Erythroblast (primary cell): ENCODE results near the gene MYO18B.

Source experiments
- GATA1 ChIP-seq: IDR thresholded peaks from 2 replicates; pipeline ENCODE4 v1.6.1; 2011; ENCODE audit warnings: low read depth, mild to moderate bottlenecking, control low read depth, low read length, moderate library complexity
- POLR2A ChIP-seq: IDR thresholded peaks from 2 replicates; pipeline ENCODE4 v1.6.1; 2011; ENCODE audit warnings: mild to moderate bottlenecking, low read length

DNA sequence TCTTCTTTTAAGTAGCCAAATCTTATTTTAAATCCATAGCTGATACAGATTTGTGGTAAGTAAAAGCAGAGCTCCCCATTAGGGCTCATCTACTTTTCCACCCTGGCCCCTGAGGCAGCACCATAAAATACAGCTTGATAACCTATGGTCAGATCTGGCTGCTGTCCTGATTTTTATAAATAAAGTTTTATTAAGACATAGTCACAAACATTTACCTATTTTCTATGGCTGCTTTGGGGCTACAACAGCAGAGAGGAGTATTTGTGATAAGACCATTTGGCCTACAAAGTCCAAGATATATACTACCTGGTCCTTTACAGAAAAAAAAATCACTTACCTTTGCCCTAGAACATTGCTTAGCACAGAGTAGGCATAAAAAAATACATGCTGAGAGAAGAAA lies 227.3 kb downstream of the MYO18B start:
- no peak for TF ChIP-seq POLR2A
- TF ChIP-seq GATA1: no peak
